Liver (tissue), 3 donors: Measurements from ENCODE around the gene DDX41.

Experiments
- JUND ChIP-seq, 2 donors: IDR thresholded peaks; 2 replicates each; pipeline ENCODE4 v1.6.1; 2016; ENCODE audit warnings: antibody characterized with exemption in 2 of 2
- RXRA ChIP-seq, 2 donors: IDR thresholded peaks; 2 replicates each; pipeline ENCODE4 v1.6.1; 2017 to 2018; ENCODE audit warnings: antibody characterized with exemption in 2 of 2, mild to moderate bottlenecking in 1 of 2
- YY1 ChIP-seq: IDR thresholded peaks from 2 replicates; pipeline ENCODE4 v1.6.1; 2016; ENCODE audit warnings: antibody characterized with exemption, mild to moderate bottlenecking
- TF ChIP-seq, protein P1 (sequence below): fragments of 150-350 bp; IDR thresholded peaks from 2 replicates; pipeline ENCODE4 v1.5.1; 2017; ENCODE audit warnings: improper control_type of control experiment, low read depth, low read length; ENCODE audit not compliant: missing input control
- TF ChIP-seq, protein P2 (sequence below): IDR thresholded peaks from 2 replicates; pipeline ENCODE4 v1.6.1; 2016; ENCODE audit warnings: antibody characterized with exemption, mild to moderate bottlenecking
- donor health status: healthy.
- donor health status: healthy.

DNA sequence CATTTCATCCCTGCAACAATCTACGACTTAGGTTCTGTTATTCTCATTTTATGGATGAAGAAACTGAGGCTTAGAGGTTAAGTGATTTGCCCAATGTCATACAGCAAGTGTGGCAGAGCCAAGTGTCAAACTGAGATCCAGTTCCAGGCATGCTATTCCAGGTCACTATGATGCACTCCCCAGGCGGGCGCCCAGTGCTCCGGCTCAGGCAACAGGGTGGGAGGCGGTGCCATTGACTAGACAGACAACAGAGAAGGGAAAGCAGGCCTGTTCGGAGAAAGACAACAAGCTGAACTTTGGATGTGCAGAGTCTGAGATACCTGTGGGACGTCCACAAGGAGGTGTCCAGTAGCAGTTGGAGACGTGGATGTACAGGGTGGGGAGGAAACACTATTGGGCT, 10.8 kb upstream of the DDX41 start:
- no peak for TF ChIP-seq YY1
- TF ChIP-seq JUND (IDR thresholded peaks at IDR 0.05): no peak
- TF ChIP-seq, protein P1, sequence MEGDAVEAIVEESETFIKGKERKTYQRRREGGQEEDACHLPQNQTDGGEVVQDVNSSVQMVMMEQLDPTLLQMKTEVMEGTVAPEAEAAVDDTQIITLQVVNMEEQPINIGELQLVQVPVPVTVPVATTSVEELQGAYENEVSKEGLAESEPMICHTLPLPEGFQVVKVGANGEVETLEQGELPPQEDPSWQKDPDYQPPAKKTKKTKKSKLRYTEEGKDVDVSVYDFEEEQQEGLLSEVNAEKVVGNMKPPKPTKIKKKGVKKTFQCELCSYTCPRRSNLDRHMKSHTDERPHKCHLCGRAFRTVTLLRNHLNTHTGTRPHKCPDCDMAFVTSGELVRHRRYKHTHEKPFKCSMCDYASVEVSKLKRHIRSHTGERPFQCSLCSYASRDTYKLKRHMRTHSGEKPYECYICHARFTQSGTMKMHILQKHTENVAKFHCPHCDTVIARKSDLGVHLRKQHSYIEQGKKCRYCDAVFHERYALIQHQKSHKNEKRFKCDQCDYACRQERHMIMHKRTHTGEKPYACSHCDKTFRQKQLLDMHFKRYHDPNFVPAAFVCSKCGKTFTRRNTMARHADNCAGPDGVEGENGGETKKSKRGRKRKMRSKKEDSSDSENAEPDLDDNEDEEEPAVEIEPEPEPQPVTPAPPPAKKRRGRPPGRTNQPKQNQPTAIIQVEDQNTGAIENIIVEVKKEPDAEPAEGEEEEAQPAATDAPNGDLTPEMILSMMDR: no peak
- TF ChIP-seq, protein P2, sequence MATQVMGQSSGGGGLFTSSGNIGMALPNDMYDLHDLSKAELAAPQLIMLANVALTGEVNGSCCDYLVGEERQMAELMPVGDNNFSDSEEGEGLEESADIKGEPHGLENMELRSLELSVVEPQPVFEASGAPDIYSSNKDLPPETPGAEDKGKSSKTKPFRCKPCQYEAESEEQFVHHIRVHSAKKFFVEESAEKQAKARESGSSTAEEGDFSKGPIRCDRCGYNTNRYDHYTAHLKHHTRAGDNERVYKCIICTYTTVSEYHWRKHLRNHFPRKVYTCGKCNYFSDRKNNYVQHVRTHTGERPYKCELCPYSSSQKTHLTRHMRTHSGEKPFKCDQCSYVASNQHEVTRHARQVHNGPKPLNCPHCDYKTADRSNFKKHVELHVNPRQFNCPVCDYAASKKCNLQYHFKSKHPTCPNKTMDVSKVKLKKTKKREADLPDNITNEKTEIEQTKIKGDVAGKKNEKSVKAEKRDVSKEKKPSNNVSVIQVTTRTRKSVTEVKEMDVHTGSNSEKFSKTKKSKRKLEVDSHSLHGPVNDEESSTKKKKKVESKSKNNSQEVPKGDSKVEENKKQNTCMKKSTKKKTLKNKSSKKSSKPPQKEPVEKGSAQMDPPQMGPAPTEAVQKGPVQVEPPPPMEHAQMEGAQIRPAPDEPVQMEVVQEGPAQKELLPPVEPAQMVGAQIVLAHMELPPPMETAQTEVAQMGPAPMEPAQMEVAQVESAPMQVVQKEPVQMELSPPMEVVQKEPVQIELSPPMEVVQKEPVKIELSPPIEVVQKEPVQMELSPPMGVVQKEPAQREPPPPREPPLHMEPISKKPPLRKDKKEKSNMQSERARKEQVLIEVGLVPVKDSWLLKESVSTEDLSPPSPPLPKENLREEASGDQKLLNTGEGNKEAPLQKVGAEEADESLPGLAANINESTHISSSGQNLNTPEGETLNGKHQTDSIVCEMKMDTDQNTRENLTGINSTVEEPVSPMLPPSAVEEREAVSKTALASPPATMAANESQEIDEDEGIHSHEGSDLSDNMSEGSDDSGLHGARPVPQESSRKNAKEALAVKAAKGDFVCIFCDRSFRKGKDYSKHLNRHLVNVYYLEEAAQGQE: no peak
- TF ChIP-seq RXRA (IDR thresholded peaks at IDR 0.05): no peak
